Endodermal cell (in vitro differentiated cells): Measurements from ENCODE around the gene ZNF532. TPM values are rescaled to one million over a fixed set of nuclear protein-coding genes. Genes with fewer than 3 reads are reported as not detected.
A peak's percentile ranks its signal among the peaks of the same experiment; 100 is the strongest.

Source experiments
- DNase-seq: peaks from one replicate; pipeline ENCODE4 v3.0.0-alpha.2; 2017
- H3K27ac ChIP-seq: 2 replicates; pipeline ENCODE4 v1.5.1; 2013; ENCODE audit warnings: mild to moderate bottlenecking, low read depth, low read length, moderate library complexity
- H3K27me3 ChIP-seq: 2 replicates; pipeline ENCODE4 v1.6.1; 2013; ENCODE audit warnings: mild to moderate bottlenecking, low read length, moderate library complexity; ENCODE audit not compliant: insufficient read depth, control insufficient read depth, poor library complexity, severe bottlenecking
- H3K36me3 ChIP-seq: 2 replicates; pipeline ENCODE4 v1.7.0; 2013; ENCODE audit warnings: mild to moderate bottlenecking, low read length, moderate library complexity; ENCODE audit not compliant: control insufficient read depth, insufficient read depth
- H3K4me1 ChIP-seq: one replicate; pipeline ENCODE4 v1.7.0; 2013; ENCODE audit warnings: low read length; ENCODE audit not compliant: control insufficient read depth, insufficient read depth
- H3K4me3 ChIP-seq: 2 replicates; pipeline ENCODE4 v1.5.1; 2013; ENCODE audit warnings: mild to moderate bottlenecking, low read length, moderate library complexity
- H3K9ac ChIP-seq: 2 replicates; pipeline ENCODE4 v1.6.1; 2013; ENCODE audit warnings: mild to moderate bottlenecking, low read length, moderate library complexity; ENCODE audit not compliant: poor library complexity, severe bottlenecking; ENCODE audit errors: extremely low read depth
- H3K9me3 ChIP-seq: 2 replicates; pipeline ENCODE4 v1.6.1; 2013; ENCODE audit warnings: mild to moderate bottlenecking, low read length, moderate library complexity; ENCODE audit not compliant: control insufficient read depth
- H3K27ac Mint-ChIP-seq: 2 replicates; pipeline ENCODE4 v1.8.0; 2020; ENCODE audit warnings: mixed read lengths
- H3K27me3 Mint-ChIP-seq: 2 replicates; pipeline ENCODE4 v1.8.0; 2021; ENCODE audit warnings: mild to moderate bottlenecking, mixed read lengths; ENCODE audit not compliant: insufficient read depth
- H3K36me3 Mint-ChIP-seq: 2 replicates; pipeline ENCODE4 v1.8.0; 2020; ENCODE audit warnings: low read depth, mixed read lengths
- H3K4me1 Mint-ChIP-seq: 2 replicates; pipeline ENCODE4 v1.8.0; 2020; ENCODE audit warnings: mixed read lengths
- H3K4me3 Mint-ChIP-seq: 2 replicates; pipeline ENCODE4 v1.8.0; 2020; ENCODE audit warnings: mild to moderate bottlenecking, moderate library complexity, mixed read lengths
- H3K9me3 Mint-ChIP-seq: 2 replicates; pipeline ENCODE4 v1.8.0; 2020; ENCODE audit warnings: mild to moderate bottlenecking, mixed read lengths
- WGBS, 2 experiments: methylation state at CpG; one replicate each; pipeline versions ENCODE4 v1.1.5 to v1.1.7; 2013; ENCODE audit warnings: missing lambda C conversion rate in 2 of 2, mixed read lengths in 1 of 2; ENCODE audit not compliant: insufficient coverage in 1 of 2, insufficient read length in 1 of 2; 5-methylcytosine and 5-hydroxymethylcytosine counted together
- total RNA-seq, 2 donors: library from RNA; stranded (reverse); fragmentation: NEBNext Ultra II Directional in 1 of 2; extraction: Animal tissue kit (Norgen Biotek cat#: 25700) in 1 of 2; gene quantifications; 2 replicates in 1 of 2; 3 replicates in 1 of 2; pipeline ENCODE4 v1.2.1, GENCODE V29; 2021
- TF ChIP-seq, protein P1 (sequence below): fragments of 200-600 bp; sonication (generic); conservative IDR thresholded peaks from 2 replicates; pipeline ENCODE4 v1.5.0; 2021; ENCODE audit warnings: antibody characterized with exemption, mild to moderate bottlenecking

ZNF532 gene
- total RNA-seq, 2 donors from 2014 or later: 138 to 207 TPM

DNA sequence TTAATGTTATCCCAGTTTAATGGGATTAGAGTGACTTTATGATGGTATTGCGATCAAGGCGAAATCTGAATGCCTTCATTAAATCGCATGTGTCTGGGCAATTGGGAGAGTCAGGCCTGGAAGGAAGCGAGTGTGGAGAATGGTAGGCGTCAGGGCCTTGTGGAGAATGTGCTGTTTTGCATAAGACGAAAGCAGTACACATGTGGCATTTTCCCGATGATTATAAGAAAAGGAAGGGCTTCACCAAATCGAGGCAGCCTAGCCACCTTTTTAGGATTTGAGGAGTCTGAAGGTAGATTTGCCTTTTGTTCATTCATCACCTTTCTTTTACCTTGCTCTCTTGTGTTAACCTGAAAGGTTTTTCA is 1.0 kb downstream of the ZNF532 start:
- H3K36me3 ChIP-seq: peaks cover 58% of the 10 kb centered on the region

DNA sequence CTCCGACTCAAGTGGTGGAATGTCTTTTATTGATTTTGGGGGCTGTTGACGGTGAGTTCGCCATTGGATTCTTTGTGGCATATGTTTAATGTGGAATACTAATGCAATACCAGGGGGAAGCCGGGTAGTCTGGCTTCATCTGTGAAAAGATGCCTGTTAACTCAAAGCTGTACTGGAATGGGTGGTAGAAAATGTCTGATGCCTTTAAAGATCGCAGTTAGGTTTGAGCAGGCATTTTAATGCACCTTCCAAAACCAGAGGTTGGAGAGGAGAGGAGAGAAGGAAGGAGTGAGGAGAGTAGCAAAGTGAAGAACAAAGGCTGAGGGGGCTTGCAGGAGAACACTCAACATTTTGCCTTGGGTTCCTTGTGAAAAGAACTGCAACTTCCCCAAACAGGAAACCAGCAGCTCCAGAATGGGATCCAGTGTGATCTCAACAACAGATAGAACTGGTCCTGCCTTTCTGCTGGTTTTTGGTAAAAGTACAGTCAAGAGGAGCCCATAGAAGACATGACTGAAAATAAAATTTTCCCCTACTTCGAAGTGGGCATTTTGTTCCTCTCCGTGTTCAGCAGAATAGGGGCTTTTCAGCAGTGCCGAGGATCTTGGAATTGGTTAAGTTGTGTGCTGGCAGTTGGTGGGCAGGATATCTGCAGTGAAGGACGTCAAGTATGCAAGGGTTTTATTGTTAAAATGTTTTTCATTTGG is 1.5 kb downstream of the ZNF532 start:
- no peaks in the 10 kb centered on the region for H3K27me3 ChIP-seq
- peak overlapping the region; percentile 98 for H3K27ac ChIP-seq
- peaks cover 8% of the 10 kb centered on the region for H3K4me1 ChIP-seq
- peak overlapping the region; percentile 89 for H3K4me3 ChIP-seq
- peaks cover 63% of the 10 kb centered on the region for H3K36me3 ChIP-seq
- H3K9ac ChIP-seq: peak overlapping the region; percentile 90
- DNase-seq: peak; percentile 47
- peak overlapping the region; percentile 96 for H3K27ac Mint-ChIP-seq
- TF ChIP-seq, protein P1, sequence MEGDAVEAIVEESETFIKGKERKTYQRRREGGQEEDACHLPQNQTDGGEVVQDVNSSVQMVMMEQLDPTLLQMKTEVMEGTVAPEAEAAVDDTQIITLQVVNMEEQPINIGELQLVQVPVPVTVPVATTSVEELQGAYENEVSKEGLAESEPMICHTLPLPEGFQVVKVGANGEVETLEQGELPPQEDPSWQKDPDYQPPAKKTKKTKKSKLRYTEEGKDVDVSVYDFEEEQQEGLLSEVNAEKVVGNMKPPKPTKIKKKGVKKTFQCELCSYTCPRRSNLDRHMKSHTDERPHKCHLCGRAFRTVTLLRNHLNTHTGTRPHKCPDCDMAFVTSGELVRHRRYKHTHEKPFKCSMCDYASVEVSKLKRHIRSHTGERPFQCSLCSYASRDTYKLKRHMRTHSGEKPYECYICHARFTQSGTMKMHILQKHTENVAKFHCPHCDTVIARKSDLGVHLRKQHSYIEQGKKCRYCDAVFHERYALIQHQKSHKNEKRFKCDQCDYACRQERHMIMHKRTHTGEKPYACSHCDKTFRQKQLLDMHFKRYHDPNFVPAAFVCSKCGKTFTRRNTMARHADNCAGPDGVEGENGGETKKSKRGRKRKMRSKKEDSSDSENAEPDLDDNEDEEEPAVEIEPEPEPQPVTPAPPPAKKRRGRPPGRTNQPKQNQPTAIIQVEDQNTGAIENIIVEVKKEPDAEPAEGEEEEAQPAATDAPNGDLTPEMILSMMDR: no peak
- peaks cover 48% of the 10 kb centered on the region for H3K36me3 Mint-ChIP-seq
- H3K27me3 Mint-ChIP-seq: no peaks in the 10 kb centered on the region
- 57 to 61% methylated on average over 8 to 9 of the region's 9 CpGs for WGBS, 2 experiments
- peak overlapping the region; percentile 78 for H3K4me3 Mint-ChIP-seq
- peaks cover 8% of the 10 kb centered on the region for H3K9me3 Mint-ChIP-seq
- peaks cover 69% of the 10 kb centered on the region for H3K4me1 Mint-ChIP-seq
- H3K9me3 ChIP-seq: peaks cover 12% of the 10 kb centered on the region

More for the DNA sequence above, 1.0 kb downstream of the ZNF532 start:
- peak overlapping the region; percentile 98 for H3K27ac ChIP-seq
- H3K4me1 ChIP-seq: peaks cover 8% of the 10 kb centered on the region
- peaks cover 12% of the 10 kb centered on the region for H3K9me3 ChIP-seq
- peak; percentile 43 for DNase-seq
- H3K27me3 ChIP-seq: no peaks in the 10 kb centered on the region
- 61 to 72% methylated on average over 8 of the region's 8 CpGs for WGBS, 2 experiments
- Mint-ChIP-seq H3K4me1 (peaks cover 68% of the 10 kb centered on the region), H3K36me3 (peaks cover 44% of the 10 kb centered on the region), H3K27me3 (no peaks in the 10 kb centered on the region), H3K27ac (peak overlapping the region; percentile 96), H3K9me3 (peaks cover 8% of the 10 kb centered on the region), H3K4me3 (peak overlapping the region; percentile 78)
- peak overlapping the region; percentile 90 for H3K9ac ChIP-seq
- TF ChIP-seq, protein P1: no peak
- peak overlapping the region; percentile 89 for H3K4me3 ChIP-seq

GRCh38 chr18:58866773-58867150 is 2.1 kb downstream of the ZNF532 start:
- H3K27me3 Mint-ChIP-seq: no peaks in the 10 kb centered on the region
- peaks cover 6% of the 10 kb centered on the region for H3K4me1 ChIP-seq

More at GRCh38 chr18:58866773-58867150, 2.1 kb downstream of the ZNF532 start:
- TF ChIP-seq, protein P1: no peak
- peaks cover 12% of the 10 kb centered on the region for H3K9me3 ChIP-seq
- H3K4me1 Mint-ChIP-seq: peaks cover 69% of the 10 kb centered on the region
- H3K27ac Mint-ChIP-seq: peak overlapping the region; percentile 96
- peaks cover 69% of the 10 kb centered on the region for H3K36me3 ChIP-seq
- peaks cover 8% of the 10 kb centered on the region for H3K9me3 Mint-ChIP-seq
- peak overlapping the region; percentile 89 for H3K4me3 ChIP-seq
- no peak for DNase-seq
- peak overlapping the region; percentile 90 for H3K9ac ChIP-seq
- H3K36me3 Mint-ChIP-seq: peaks cover 54% of the 10 kb centered on the region
- no peak overlapping the region for H3K27ac ChIP-seq
- 83% methylated on average over 1 to 5 of the region's 6 CpGs for WGBS, 2 experiments
- peak overlapping the region; percentile 78 for H3K4me3 Mint-ChIP-seq
- no peaks in the 10 kb centered on the region for H3K27me3 ChIP-seq
